Neural progenitor cell (in vitro differentiated cells): ENCODE data around the gene GXYLT2.

Experiments used
- CTCF ChIP-seq: fragments of 200-600 bp; sonication (generic); IDR thresholded peaks from 2 replicates; pipeline ENCODE4 v1.5.1; 2017; ENCODE audit warnings: antibody characterized with exemption, mild to moderate bottlenecking
- EZH2phosphoT487 ChIP-seq: fragments of 200-600 bp; sonication (generic); IDR thresholded peaks from 2 replicates; pipeline ENCODE4 v1.6.1; 2017; ENCODE audit warnings: antibody characterized with exemption

GRCh38 chr3:72847282-72847681 lies 40.6 kb upstream of the GXYLT2 start:
- TF ChIP-seq CTCF (no peak), EZH2phosphoT487 (no peak)
